Vagina (tissue), 2 donors: Measurements from ENCODE around the gene ANKRD53. TPM values are rescaled to one million over a fixed set of nuclear protein-coding genes. Genes with fewer than 3 reads are reported as not detected.

Source experiments
- DNase-seq, 2 donors: peaks; one replicate each; pipeline ENCODE4 v3.0.0-alpha.2; 2017; ENCODE audit errors: extremely low spot score in 2 of 2
- H3K27ac ChIP-seq: fragments of 200-600 bp; sonication (generic); one replicate; pipeline ENCODE4 v1.5.1; 2019
- H3K27me3 ChIP-seq: fragments of 200-600 bp; sonication (generic); one replicate; pipeline ENCODE4 v1.5.1; 2019
- H3K36me3 ChIP-seq, 2 donors: fragments of 200-600 bp; sonication (generic); one replicate each; pipeline ENCODE4 v1.5.1; 2017 to 2019
- H3K4me1 ChIP-seq: fragments of 200-600 bp; sonication (generic); one replicate; pipeline ENCODE4 v1.5.1; 2019
- H3K4me3 ChIP-seq, 2 donors: fragments of 200-600 bp; sonication (generic); 1 replicate in 1 of 2; 2 replicates in 1 of 2; pipeline ENCODE4 v1.5.1; 2016 to 2019
- H3K9me3 ChIP-seq: fragments of 200-600 bp; sonication (generic); one replicate; pipeline ENCODE4 v1.5.1; 2019
- POLR2A ChIP-seq, 2 donors: fragments of 450-650 bp; IDR thresholded peaks; one replicate each; pipeline ENCODE4 v1.6.1; 2017; ENCODE audit warnings: antibody characterized with exemption in 2 of 2, mild to moderate bottlenecking in 2 of 2, moderate library complexity in 2 of 2
- POLR2AphosphoS5 ChIP-seq, 2 donors: sonication (generic); formaldehyde crosslinking; IDR thresholded peaks; one replicate each; pipeline ENCODE4 v1.9.0; 2017; ENCODE audit warnings: antibody characterized with exemption in 2 of 2, mild to moderate bottlenecking in 2 of 2, low read depth in 1 of 2; ENCODE audit not compliant: insufficient read depth in 1 of 2
- intact Hi-C: fragments of 100-400 bp; cut with DNase I; formaldehyde crosslinking; loops from one replicate; pipeline ENCODE4 v1.15.1; 2023
- total RNA-seq: library from RNA; depleted of rRNA; stranded (reverse); fragments of >200 nt; gene quantifications from one replicate; pipeline ENCODE4 v1.2.3, GENCODE V29; 2016
- TF ChIP-seq, protein P1 (sequence below), 3 experiments: fragments of 450-650 bp in 2 of 3; fragments of 200-600 bp in 1 of 3; sonication (generic) in 1 of 3; IDR thresholded peaks; one replicate each; pipeline ENCODE4 v1.5.1; 2017 to 2019; ENCODE audit warnings: antibody characterized with exemption in 3 of 3, mild to moderate bottlenecking in 2 of 3, moderate library complexity in 2 of 3

ANKRD53 gene
- total RNA-seq, 1 donor from 2014 or later = 4.9 TPM

- H3K27ac ChIP-seq = peak overlapping the region; percentile 92
- no peaks in the 10 kb centered on the region for H3K9me3 ChIP-seq
- peaks cover 24% of the 10 kb centered on the region for H3K4me1 ChIP-seq
- H3K36me3 ChIP-seq = no peaks in the 10 kb centered on the region
- DNase-seq = peak; percentile 79 to 85
- TF ChIP-seq POLR2AphosphoS5 (IDR thresholded peaks at IDR 0.05; ENCODE audit: insufficient read depth in 1 of 2, low read depth in 1 of 2) (no peak), POLR2A (IDR thresholded peaks at IDR 0.05) (no peak)
- TF ChIP-seq, protein P1, sequence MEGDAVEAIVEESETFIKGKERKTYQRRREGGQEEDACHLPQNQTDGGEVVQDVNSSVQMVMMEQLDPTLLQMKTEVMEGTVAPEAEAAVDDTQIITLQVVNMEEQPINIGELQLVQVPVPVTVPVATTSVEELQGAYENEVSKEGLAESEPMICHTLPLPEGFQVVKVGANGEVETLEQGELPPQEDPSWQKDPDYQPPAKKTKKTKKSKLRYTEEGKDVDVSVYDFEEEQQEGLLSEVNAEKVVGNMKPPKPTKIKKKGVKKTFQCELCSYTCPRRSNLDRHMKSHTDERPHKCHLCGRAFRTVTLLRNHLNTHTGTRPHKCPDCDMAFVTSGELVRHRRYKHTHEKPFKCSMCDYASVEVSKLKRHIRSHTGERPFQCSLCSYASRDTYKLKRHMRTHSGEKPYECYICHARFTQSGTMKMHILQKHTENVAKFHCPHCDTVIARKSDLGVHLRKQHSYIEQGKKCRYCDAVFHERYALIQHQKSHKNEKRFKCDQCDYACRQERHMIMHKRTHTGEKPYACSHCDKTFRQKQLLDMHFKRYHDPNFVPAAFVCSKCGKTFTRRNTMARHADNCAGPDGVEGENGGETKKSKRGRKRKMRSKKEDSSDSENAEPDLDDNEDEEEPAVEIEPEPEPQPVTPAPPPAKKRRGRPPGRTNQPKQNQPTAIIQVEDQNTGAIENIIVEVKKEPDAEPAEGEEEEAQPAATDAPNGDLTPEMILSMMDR (IDR thresholded peaks at IDR 0.05) = no peak
- H3K4me3 ChIP-seq = peak overlapping the region; percentile 67 to 70
- intact Hi-C loops = no loop called here
- H3K27me3 ChIP-seq = no peaks in the 10 kb centered on the region
Measured at GRCh38 chr2:70979180-70979488, 704 bp downstream of the ANKRD53 start.

DNA sequence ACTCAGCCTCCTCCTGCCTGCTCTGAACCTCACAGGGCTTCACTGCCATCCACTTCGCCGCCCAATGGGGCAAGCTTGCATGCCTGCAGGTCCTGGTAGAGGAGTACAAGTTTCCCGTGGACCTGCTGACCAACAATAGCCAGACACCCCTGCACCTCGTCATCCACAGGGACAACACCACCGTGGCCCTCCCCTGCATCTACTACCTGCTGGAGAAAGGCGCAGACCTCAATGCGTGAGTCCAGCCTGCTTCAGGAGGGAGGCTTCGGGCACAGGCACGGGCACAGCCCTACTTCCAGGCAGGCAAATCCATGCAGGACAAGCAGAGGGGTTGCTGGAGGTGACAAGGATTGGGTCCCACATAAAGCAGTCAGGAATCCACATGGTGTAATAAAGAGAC lies 1.2 kb downstream of the ANKRD53 start:
- Histone ChIP-seq H3K4me3 (no peak overlapping the region), H3K36me3 (no peaks in the 10 kb centered on the region), H3K9me3 (no peaks in the 10 kb centered on the region), H3K27ac (peak overlapping the region; percentile 92), H3K27me3 (no peaks in the 10 kb centered on the region), H3K4me1 (peaks cover 24% of the 10 kb centered on the region)
- peak in 1 of 2 donors; percentile 95 for DNase-seq
- TF ChIP-seq, protein P1 (IDR thresholded peaks at IDR 0.05) = no peak
- no peak for TF ChIP-seq POLR2AphosphoS5 (IDR thresholded peaks at IDR 0.05; ENCODE audit: insufficient read depth in 1 of 2, low read depth in 1 of 2)
- intact Hi-C loops = no loop called here

DNA sequence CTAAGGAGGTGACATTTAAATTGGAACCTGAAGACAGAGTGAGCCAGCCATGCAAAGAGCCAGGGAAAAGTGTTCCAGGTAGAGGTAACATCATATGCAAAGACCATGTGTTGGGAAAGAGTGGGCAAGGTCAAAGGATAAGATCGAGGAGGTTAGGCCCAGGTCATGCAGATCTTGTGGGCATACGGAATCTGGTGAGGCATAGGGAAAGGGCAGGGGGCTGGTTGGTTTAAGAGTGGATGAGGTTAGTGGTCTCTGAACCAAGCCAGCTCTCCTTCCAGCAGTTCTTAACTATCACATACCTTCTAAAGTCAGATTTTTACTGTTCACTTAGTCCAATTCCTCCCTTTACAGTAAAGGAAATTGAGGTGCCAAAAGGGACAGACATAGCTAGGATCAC lies 3.0 kb downstream of the ANKRD53 start:
- no peak overlapping the region for H3K4me3 ChIP-seq

DNA sequence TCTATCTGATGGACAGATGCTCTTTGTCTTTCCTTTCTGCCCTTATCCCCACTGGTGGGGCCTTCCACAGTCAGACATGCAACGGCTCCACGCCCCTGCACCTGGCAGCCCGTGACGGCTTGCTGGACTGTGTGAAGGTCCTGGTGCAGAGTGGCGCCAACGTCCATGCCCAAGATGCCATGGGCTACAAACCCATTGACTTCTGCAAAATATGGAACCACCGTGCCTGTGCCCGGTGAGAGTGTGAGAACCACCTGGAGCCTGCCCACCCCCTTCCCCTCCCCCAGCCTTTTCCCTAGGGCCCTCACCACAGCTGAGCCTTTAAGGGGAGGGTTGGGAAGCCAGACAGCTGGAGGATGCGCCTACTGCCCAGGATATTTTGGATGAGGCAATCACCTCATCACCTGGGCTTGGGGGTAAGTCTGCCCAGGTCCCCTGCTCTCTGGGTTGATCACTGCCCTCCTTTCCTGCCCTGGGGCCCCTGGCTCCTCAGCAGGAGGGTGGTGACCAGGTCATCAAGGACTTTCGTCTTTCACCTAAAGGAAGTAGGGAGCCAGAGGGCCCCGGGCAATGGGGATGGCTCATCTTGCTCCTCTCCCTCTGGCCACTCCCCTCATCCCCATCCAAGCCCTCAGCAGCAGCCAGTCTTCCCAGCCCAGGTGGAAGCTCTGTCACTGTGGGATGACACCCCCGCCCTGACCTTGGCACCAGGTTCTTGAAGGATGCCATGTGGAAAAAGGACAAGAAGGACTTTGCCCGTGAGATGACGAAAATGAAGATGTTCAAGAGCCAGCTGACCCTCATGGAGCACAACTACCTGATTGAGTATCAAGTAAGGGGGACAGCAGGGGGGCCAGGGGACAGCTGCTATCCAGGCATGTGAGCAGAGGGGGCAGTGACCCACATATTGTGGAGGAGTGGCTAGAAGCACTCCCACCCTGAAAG lies 3.7 kb downstream of the ANKRD53 start:
- no peak overlapping the region for H3K4me3 ChIP-seq
- TF ChIP-seq POLR2A (IDR thresholded peaks at IDR 0.05) (no peak), POLR2AphosphoS5 (IDR thresholded peaks at IDR 0.05; ENCODE audit: insufficient read depth in 1 of 2, low read depth in 1 of 2) (no peak)
- TF ChIP-seq, protein P1 (IDR thresholded peaks at IDR 0.05) = no peak
- no peak overlapping the region for H3K27ac ChIP-seq
- H3K36me3 ChIP-seq = no peaks in the 10 kb centered on the region
- no peaks in the 10 kb centered on the region for H3K9me3 ChIP-seq
- H3K27me3 ChIP-seq = no peaks in the 10 kb centered on the region
- intact Hi-C loops = no loop called here
- peaks cover 18% of the 10 kb centered on the region for H3K4me1 ChIP-seq
- DNase-seq = no peak

More for the DNA sequence above, 3.0 kb downstream of the ANKRD53 start:
- H3K27me3 ChIP-seq = no peaks in the 10 kb centered on the region
- no peaks in the 10 kb centered on the region for H3K36me3 ChIP-seq
- H3K9me3 ChIP-seq = no peaks in the 10 kb centered on the region
- peaks cover 23% of the 10 kb centered on the region for H3K4me1 ChIP-seq
- no peak for TF ChIP-seq POLR2AphosphoS5 (IDR thresholded peaks at IDR 0.05; ENCODE audit: insufficient read depth in 1 of 2, low read depth in 1 of 2)
- TF ChIP-seq, protein P1 (IDR thresholded peaks at IDR 0.05) = no peak
- TF ChIP-seq POLR2A (IDR thresholded peaks at IDR 0.05) = no peak
- DNase-seq = no peak
- H3K27ac ChIP-seq = no peak overlapping the region
- intact Hi-C loops = no loop called here

GRCh38 chr2:70982971-70983370 lies 4.5 kb downstream of the ANKRD53 start:
- Histone ChIP-seq H3K27me3 (no peaks in the 10 kb centered on the region), H3K9me3 (no peaks in the 10 kb centered on the region), H3K4me1 (peaks cover 12% of the 10 kb centered on the region), H3K36me3 (peaks cover 0 to under 1% of the 10 kb centered on the region in 2 donors), H3K27ac (no peak overlapping the region), H3K4me3 (no peak overlapping the region)
- DNase-seq = no peak
- intact Hi-C loops = no loop called here
- TF ChIP-seq, protein P1 (IDR thresholded peaks at IDR 0.05) = no peak
- no peak for TF ChIP-seq POLR2A (IDR thresholded peaks at IDR 0.05)
- no peak for TF ChIP-seq POLR2AphosphoS5 (IDR thresholded peaks at IDR 0.05; ENCODE audit: insufficient read depth in 1 of 2, low read depth in 1 of 2)
